GM19468 (cell line): ENCODE results near the gene NCKAP5.

Source experiments
- ATAC-seq: cut with Tn5 transposase; IDR thresholded peaks from one replicate; pipeline ENCODE4 v1.9.1; 2021; ENCODE audit warnings: mild to moderate bottlenecking, moderate library complexity, moderate number of reproducible peaks; ENCODE audit not compliant: unreplicated experiment; ENCODE audit errors: extremely low read depth

Gene NCKAP5

DNA sequence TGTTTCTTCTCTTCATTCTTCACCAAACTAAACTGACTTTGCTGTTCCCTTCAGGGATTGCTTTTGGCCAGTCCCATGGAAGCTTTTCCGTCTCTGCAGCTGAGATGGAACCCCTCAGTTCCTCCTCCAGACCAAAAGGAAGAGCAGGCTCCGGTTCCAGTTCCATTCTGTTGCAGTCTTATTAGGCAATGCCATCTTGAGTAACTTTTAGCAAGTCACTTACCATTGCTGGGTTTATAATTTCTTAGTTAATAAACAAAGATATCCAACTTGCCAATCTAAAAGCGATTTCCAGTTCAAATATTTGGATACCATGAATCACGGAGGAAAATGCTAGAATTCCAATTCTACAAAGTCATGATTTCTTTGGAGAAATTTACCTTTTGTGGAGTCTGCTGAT, 684.0 kb downstream of the NCKAP5 start:
- ATAC-seq, result no peak

GRCh38 chr2:132883430-132883829, 684.8 kb downstream of the NCKAP5 start:
- no peak for ATAC-seq

GRCh38 chr2:132881546-132881945, 686.7 kb downstream of the NCKAP5 start:
- ATAC-seq, result no peak

DNA sequence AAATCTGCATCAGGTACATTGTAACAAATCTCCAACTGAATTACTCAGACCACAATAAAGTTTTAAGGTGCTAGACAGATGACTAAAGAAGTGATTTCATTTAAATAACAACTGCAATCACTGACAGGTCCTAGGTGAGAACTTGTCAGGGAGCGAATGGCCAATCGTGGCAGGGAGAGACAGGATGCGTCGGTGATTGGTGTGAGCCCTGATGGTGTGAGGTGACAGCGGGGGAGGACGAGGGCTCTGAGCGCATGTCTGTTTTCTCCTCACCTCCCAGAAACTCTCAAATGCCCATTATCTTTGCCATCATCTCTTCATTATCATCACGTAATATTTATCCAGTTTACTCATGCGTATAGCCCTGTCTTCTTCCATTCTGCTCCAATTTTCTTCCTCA, 690.3 kb downstream of the NCKAP5 start:
- no peak for ATAC-seq

- no peak for ATAC-seq
These were observed 691.4 kb downstream of the NCKAP5 start for GRCh38 chr2:132876745-132877391.

DNA sequence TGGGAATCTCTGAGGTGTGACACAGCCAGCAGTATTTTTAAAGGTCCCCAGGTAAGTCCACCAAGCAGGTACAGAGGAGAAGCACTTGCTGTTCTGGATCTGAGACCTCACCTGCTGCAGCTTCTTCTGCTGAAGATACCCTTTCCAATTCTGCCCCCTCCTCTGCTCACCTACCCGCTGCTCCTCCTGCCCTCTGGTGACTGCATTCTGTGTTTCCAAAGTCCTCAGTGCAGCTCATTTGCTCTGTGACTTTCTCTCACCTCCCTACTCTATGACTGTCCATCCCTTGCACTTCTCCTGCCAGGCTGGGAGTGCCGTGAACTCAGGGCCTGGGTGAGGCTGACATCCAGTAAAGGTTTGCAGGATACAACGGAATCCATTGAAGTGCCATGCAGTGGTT, 693.1 kb downstream of the NCKAP5 start:
- ATAC-seq, result no peak

GRCh38 chr2:132873738-132874137, 694.5 kb downstream of the NCKAP5 start:
- no peak for ATAC-seq

- ATAC-seq, result no peak
These were observed 696.4 kb downstream of the NCKAP5 start for GRCh38 chr2:132871831-132872230.

- ATAC-seq, result no peak
These were observed 704.3 kb downstream of the NCKAP5 start for GRCh38 chr2:132863961-132864360.

GRCh38 chr2:132860220-132860619, 708.0 kb downstream of the NCKAP5 start:
- ATAC-seq, result no peak

- ATAC-seq, result no peak
These were observed 708.7 kb downstream of the NCKAP5 start for GRCh38 chr2:132859590-132859989.

- ATAC-seq, result no peak
These were observed 710.9 kb downstream of the NCKAP5 start for GRCh38 chr2:132857319-132857718.

GRCh38 chr2:132850688-132851087, 717.6 kb downstream of the NCKAP5 start:
- ATAC-seq, result no peak

GRCh38 chr2:132849118-132849517, 719.1 kb downstream of the NCKAP5 start:
- no peak for ATAC-seq

GRCh38 chr2:132845339-132845738, 722.9 kb downstream of the NCKAP5 start:
- ATAC-seq, result no peak

DNA sequence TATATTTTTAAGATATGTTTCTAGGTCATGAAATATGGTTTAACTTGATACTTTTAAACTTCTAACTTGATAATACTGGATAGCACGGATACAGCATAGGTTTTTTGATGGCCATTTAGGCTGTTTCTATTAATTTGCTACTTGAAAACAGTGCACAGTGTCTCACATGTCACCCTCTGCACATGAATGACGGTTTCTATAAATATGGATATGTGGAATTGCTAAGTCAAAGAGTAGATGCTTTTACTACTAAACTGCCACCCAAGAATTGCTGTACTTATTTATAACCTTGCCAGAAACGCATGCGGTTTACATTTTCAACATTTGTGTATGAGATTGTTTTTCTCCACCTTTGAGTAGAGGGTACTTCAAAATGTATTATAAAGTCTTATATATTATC, 723.7 kb downstream of the NCKAP5 start:
- no peak for ATAC-seq

DNA sequence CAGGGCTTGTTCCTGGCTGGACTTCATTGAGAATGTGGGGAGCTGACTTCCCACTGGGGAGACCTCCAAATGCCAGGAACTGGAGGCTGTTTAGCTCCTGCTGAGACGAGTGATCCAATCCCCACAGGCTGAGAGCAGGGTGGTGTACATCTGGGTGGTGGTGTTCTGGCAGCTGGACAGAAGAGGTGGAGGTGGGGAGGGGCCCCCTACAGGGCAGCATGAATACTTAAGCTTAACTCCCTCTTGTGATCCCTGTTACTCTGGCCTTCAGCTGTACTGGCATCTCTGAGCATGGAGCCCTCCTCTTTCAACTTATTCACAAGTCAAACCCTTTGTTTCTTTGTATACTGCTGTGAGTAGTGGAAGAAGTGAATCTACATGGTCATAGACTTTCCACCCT, 730.5 kb downstream of the NCKAP5 start:
- no peak for ATAC-seq

- ATAC-seq, result no peak
These were observed 737.9 kb downstream of the NCKAP5 start for GRCh38 chr2:132830321-132830827.

- no peak for ATAC-seq
These were observed 742.7 kb downstream of the NCKAP5 start for GRCh38 chr2:132825601-132826000.

GRCh38 chr2:132824716-132825115, 743.5 kb downstream of the NCKAP5 start:
- no peak for ATAC-seq

DNA sequence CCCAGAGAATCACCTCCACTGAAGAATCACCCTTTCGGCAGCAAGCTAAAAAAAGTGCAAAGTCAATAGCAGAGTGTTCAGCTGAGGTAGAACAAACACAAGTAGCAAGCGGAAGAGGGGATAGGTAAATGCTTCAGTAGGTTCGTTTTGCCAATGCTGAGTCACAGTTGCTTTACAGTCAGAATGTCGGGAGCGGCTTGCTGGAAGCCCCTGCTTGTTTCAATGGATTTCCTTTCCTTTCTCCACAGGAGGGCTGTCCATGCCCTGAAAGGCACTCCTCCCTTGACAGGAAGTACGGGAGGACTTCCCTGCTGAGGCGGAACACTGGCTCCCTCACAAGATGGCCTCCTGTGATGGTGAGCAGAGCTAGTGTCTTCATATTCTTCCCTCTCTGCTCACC, 752.0 kb downstream of the NCKAP5 start:
- no peak for ATAC-seq

GRCh38 chr2:132815516-132815915, 752.7 kb downstream of the NCKAP5 start:
- no peak for ATAC-seq
